A549 treated with DMSO at 1 μM for 4 hours (cell line): ENCODE data around the gene CNOT3. TPM values are rescaled to one million over a fixed set of nuclear protein-coding genes. Genes with fewer than 3 reads are reported as not detected.

Experiments
- total RNA-seq: library from RNA; stranded (reverse); fragments of 200-300 nt; extraction: Qiagen RNA extraction; gene quantifications from 5 replicates; pipeline ENCODE4 v1.2.3, GENCODE V29; 2022; ENCODE audit warnings: low read depth

The CNOT3 gene
- total RNA-seq = 58.2 to 75.0 TPM (median 66.9 TPM) in 5 replicates

GRCh38 chr19:54137699-54138488, at the start of gene CNOT3:
TSS of gene CNOT3 (plus strand) at chr19:54137762. CDS start at chr19:54142979, 5,217 bp downstream.

GRCh38 chr19:54100561-54100960, 37.0 kb upstream of the CNOT3 start, which contains the start of gene OSCAR:
TSS of gene OSCAR (minus strand) at chr19:54100803. CDS start at chr19:54100792, 11 bp downstream.

GRCh38 chr19:54102421-54103169, 35.0 kb upstream of the CNOT3 start, which contains the start of gene NDUFA3:
TSS of gene NDUFA3 (plus strand) at chr19:54102855. CDS start at chr19:54102879, 24 bp downstream.

DNA sequence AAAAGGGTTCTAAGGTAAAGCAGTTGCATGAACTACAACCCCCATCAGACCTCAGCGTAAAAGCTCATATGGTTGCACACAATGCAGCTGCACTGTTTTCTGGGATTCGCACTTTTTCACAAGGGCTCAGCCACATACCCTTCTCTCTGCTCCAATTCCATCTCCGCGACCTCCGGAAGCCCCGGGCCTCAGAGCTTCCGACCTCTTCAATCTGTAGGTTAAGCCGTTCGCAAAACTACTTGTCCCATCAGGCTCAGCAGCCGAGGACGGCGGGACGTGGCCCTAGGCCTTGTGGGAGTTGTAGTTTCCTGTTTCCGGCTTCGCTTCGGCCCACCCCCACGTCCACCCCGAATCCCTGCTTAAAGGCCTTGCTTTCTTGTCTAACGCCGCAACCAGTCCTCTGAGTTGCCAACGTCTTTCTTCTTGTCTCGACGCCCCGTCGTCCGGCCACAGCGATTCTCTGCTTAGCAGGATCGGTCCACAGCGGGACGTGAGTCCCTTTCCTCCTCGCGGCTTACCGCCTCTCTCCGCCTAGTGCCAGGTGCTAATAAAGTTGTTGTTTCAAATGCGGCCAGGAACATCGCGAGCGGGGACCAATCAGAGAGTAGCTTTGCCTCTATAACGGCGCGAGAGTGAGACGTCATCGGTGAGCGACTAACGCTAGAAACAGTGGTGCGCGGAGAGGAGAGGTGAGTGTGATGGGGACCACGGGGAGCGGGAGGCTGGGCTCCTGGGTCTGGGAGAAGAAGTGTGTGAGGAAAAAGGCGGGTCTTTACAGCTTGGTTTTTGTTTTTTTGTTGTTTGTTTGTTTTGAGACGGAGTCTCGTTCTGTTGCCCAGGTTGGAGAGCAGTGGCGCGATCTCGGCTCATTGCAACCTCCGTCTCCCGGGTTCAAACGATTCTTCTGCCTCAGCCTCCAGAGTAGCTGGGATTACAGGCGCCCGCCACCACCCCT, 22.2 kb upstream of the CNOT3 start, which contains the start of the genes PRPF31 and TFPT:
Gene PRPF31, plus strand, starts transcription at position 646 of the 955 bp plus-strand sequence. CDS start 2,525 bp downstream, outside the sequence.
Gene TFPT, minus strand, starts transcription at position 549 of the 955 bp plus-strand sequence. Its CDS starts 388 bp downstream, at position 161.

DNA sequence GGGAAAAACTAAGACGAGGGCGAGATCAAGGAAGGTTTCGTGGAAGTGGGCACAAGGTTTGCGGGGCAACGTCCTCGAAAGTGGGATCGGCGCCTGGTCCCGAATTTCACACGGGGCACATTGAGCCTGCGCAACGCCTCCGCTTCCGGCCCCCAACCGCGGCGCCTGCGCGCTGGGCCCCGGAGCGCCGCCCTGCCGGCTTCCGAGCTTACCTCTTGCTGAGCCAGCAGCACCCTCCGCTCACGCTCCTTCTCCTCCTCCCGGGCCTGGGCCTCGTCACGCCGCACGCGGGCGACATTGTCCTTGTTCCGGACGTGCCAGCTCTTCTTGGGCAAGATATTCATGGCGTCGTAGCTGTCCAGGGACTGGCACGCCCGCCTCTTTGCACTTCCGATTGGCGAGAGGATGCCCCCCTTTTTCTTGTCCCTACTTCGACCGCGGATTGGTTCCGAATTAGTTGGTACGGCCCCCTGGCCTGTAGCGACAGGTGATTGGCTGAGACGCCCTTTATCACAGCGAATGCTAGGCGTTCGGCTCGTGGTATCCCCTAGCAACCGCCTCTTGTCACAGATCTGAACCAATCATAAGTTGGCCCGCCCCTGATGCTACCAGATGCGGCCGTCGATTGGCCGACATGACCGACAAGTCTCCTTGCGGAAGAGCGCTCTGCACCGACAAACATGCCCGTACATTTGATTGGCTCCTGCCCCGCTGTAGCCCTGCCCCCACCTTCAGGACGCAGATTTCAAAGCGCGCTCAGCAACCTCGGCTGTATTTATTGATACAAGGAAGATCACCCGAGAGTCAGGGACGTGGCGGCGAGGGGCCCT, 22.0 kb downstream of the CNOT3 start, which contains the start of gene LENG1:
Gene LENG1, minus strand, starts transcription at position 370 of the 830 bp plus-strand sequence. Its CDS starts 26 bp downstream, at position 344.

DNA sequence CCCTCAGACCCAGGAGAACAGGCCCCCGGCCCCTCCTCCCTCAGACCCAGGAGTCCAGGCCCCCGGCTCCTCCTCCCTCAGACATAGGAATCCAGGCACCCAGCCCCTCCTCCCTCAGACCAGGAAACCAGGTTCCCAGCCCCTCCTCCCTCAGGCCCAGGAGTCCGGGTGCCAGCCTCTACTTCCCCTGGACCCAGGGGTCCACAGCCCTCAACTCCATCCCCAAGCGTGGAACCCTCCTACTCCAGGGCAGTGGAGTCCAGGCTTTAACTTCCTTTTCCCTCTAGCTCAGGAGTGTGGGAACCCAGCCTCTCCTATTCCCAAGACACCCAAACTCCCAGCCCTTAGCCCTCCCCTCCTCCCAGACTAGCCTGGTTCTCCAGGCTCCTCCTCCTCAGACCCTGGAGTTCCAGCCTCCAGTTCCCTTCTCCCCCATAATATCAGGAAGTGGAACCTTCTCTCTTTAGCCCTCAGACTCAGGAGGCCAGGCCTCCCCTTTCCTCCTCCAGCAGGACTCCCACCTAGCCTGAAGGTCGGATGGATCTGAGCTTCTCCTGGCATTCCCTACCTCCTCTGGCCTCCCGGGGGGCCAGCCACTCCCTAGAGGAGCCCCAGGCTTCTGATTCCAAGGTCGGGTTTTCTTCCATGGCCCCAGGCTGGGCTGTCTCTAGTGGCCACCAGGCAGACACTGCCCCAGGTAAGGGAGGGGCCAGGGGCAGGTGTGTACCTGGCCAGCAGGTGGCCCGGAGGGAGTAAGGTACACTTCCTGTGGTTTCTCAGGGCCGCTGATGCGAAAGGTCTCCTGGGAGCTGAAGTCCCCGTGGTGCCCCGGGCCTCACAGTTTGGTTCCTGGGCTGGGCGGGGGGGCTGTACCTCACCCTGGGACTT, 35.2 kb downstream of the CNOT3 start, which contains the start of gene TMC4:
Gene TMC4, minus strand, starts transcription at position 690 of the 888 bp plus-strand sequence. Its CDS starts 43 bp downstream, at position 647.

GRCh38 chr19:54189145-54189734, 51.7 kb downstream of the CNOT3 start, which contains the start of gene MBOAT7:
TSS of gene MBOAT7 (minus strand) at chr19:54189580. CDS start at chr19:54188508, 1,072 bp downstream.

GRCh38 chr19:54191011-54191810, 53.6 kb downstream of the CNOT3 start, which contains the start of gene TSEN34:
TSS of gene TSEN34 (plus strand) at chr19:54191308. CDS start at chr19:54191365, 57 bp downstream.

Other genes with a start within 250 kb of the CNOT3 start
- 7.6 to 11.6 TPM (median 9.0 TPM) in 5 replicates for gene CACNG7, start 228.5 kb upstream of the CNOT3 start, total RNA-seq
- 1.2 to 1.7 TPM (median 1.6 TPM) in 5 replicates for gene CACNG8, start 174.8 kb upstream of the CNOT3 start, total RNA-seq
- gene CACNG6, start 146.1 kb upstream of the CNOT3 start, total RNA-seq = 10.7 to 12.6 TPM (median 11.2 TPM) in 5 replicates
- 0.48 to 1.0 TPM (median 0.62 TPM) in 5 replicates for gene VSTM1, start 73.9 kb upstream of the CNOT3 start, total RNA-seq
- gene TARM1, start 56.4 kb upstream of the CNOT3 start, total RNA-seq = not detected in 5 replicates
- gene OSCAR, start 37.0 kb upstream of the CNOT3 start, total RNA-seq = 0.25 to 0.47 TPM (median 0.42 TPM) in 4 of 5 replicates, not detected in the other
- 201 to 236 TPM (median 209 TPM) in 5 replicates for gene NDUFA3, start 34.9 kb upstream of the CNOT3 start, total RNA-seq
- 21.0 to 32.2 TPM (median 23.7 TPM) in 5 replicates for gene TFPT, start 22.1 kb upstream of the CNOT3 start, total RNA-seq
- 109 to 123 TPM (median 115 TPM) in 5 replicates for gene PRPF31, start 22.0 kb upstream of the CNOT3 start, total RNA-seq
- gene LENG1, start 22.0 kb downstream of the CNOT3 start, total RNA-seq = 8.2 to 9.7 TPM (median 8.5 TPM) in 5 replicates
- gene TMC4, start 35.4 kb downstream of the CNOT3 start, total RNA-seq = 0.99 to 1.2 TPM (median 1.1 TPM) in 5 replicates
- 125 to 191 TPM (median 159 TPM) in 5 replicates for gene MBOAT7, start 51.8 kb downstream of the CNOT3 start, total RNA-seq
- gene TSEN34, start 53.5 kb downstream of the CNOT3 start, total RNA-seq = 84.4 to 129 TPM (median 119 TPM) in 5 replicates
- 2,084 to 2,876 TPM (median 2,101 TPM) in 5 replicates for gene RPS9, start 63.1 kb downstream of the CNOT3 start, total RNA-seq
- 0.04 to 0.17 TPM (median 0.11 TPM) in 3 of 5 replicates, not detected in the others for gene LILRB3, start 85.2 kb downstream of the CNOT3 start, total RNA-seq
- not detected in 5 replicates for gene LILRA6, start 105.0 kb downstream of the CNOT3 start, total RNA-seq
- 0.02 TPM in 1 of 5 replicates, not detected in the others for gene LILRB5, start 119.5 kb downstream of the CNOT3 start, total RNA-seq
- gene LILRB2, start 143.3 kb downstream of the CNOT3 start, total RNA-seq = 0.05 to 0.09 TPM (median 0.05 TPM) in 4 of 5 replicates, not detected in the other
- gene LILRA5, start 175.4 kb downstream of the CNOT3 start, total RNA-seq = not detected in 5 replicates
- gene LILRA4, start 201.4 kb downstream of the CNOT3 start, total RNA-seq = 0.08 TPM in 1 of 5 replicates, not detected in the others
- gene LAIR1, start 227.2 kb downstream of the CNOT3 start, total RNA-seq = 0.16 TPM in 1 of 5 replicates, not detected in the others